ENCODE results near the gene DMRT3. TPM values are rescaled to one million over a fixed set of nuclear protein-coding genes. Genes with fewer than 3 reads are reported as not detected.

The DMRT3 gene
- total and polyA plus RNA-seq, 4 donors, result not detected

GRCh38 chr9:1001838-1002237 is 25.4 kb downstream of the DMRT3 start (continued):
- no peak for TF ChIP-seq CTCF (IDR thresholded peaks at IDR 0.05; ENCODE audit: low read depth, low read length, missing input control)

- H3K36me3 ChIP-seq (ENCODE audit: control insufficient read depth in 4 of 4, insufficient read depth in 3 of 4, low read depth in 1 of 4, low read length in 3 of 4), result no peaks in the 10 kb centered on the region
- 93% methylated on average over 2 of the region's 2 CpGs for WGBS
- H3K27ac ChIP-seq (ENCODE audit: low read depth in 1 of 2, low read length in 2 of 2), result no peak overlapping the region
- H3K4me1 ChIP-seq (ENCODE audit: control insufficient read depth in 4 of 4, insufficient read depth in 4 of 4, low read length in 3 of 4), result no peaks in the 10 kb centered on the region
- TF ChIP-seq ZBTB33 (IDR thresholded peaks at IDR 0.05), result no peak
- TF ChIP-seq HNF4G (IDR thresholded peaks at IDR 0.05), result no peak
- TF ChIP-seq FOXA2 (IDR thresholded peaks at IDR 0.05), result no peak
- no peak for TF ChIP-seq NR2F2 (IDR thresholded peaks at IDR 0.05)
- TF ChIP-seq MAX (IDR thresholded peaks at IDR 0.05), result no peak
- TF ChIP-seq FOXA1 (IDR thresholded peaks at IDR 0.05), result no peak
- no peak for TF ChIP-seq RAD21 (IDR thresholded peaks at IDR 0.05)
- no peak for TF ChIP-seq HNF4A (conservative IDR thresholded peaks at IDR 0.05)
- TF ChIP-seq, protein P1, sequence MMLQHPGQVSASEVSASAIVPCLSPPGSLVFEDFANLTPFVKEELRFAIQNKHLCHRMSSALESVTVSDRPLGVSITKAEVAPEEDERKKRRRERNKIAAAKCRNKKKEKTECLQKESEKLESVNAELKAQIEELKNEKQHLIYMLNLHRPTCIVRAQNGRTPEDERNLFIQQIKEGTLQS (IDR thresholded peaks at IDR 0.05), result no peak
- TF ChIP-seq GABPA (IDR thresholded peaks at IDR 0.05 in 1 of 2, conservative IDR thresholded peaks at IDR 0.05 in 1 of 2), result no peak
- no peak for TF ChIP-seq SP1 (IDR thresholded peaks at IDR 0.05)
- no peak for TF ChIP-seq RXRA (IDR thresholded peaks at IDR 0.05)
- no peak for TF ChIP-seq REST (IDR thresholded peaks at IDR 0.05)
- no peak for TF ChIP-seq YY1 (IDR thresholded peaks at IDR 0.05)
- TF ChIP-seq TAF1 (conservative IDR thresholded peaks at IDR 0.05), result no peak
- no peak for TF ChIP-seq JUND (IDR thresholded peaks at IDR 0.05)
- TF ChIP-seq EGR1 (IDR thresholded peaks at IDR 0.05; ENCODE audit: low read depth in 2 of 2), result no peak
- TF ChIP-seq CTCF (IDR thresholded peaks at IDR 0.05; ENCODE audit: low read depth, low read length, missing input control), result no peak
- no peak overlapping the region for H3K9ac ChIP-seq (ENCODE audit: low read depth in 1 of 2, low read length in 2 of 2)
- peaks cover 0 to 1% (median 0%) of the 10 kb centered on the region in 4 donors for H3K9me3 ChIP-seq (ENCODE audit: control insufficient read depth in 4 of 4, low read length in 3 of 4)
- H3K27me3 ChIP-seq (ENCODE audit: control insufficient read depth in 4 of 4, insufficient read depth in 4 of 4, low read length in 3 of 4), result no peaks in the 10 kb centered on the region
- no peak for DNase-seq (ENCODE audit: low spot score)
- no peak overlapping the region for H3K4me3 ChIP-seq (ENCODE audit: low read depth in 1 of 3, low read length in 3 of 3)
Observed at GRCh38 chr9:1002678-1003077, 26.2 kb downstream of the DMRT3 start.
